ENCODE results near the gene PIEZO2. TPM values are rescaled to one million over a fixed set of nuclear protein-coding genes. Genes with fewer than 3 reads are reported as not detected.
A peak's percentile ranks its signal among the peaks of the same experiment; 100 is the strongest.

Gene PIEZO2
- total RNA-seq, 6 donors from 2014 or later: 6.5 to 37.7 (median 7.8) TPM

DNA sequence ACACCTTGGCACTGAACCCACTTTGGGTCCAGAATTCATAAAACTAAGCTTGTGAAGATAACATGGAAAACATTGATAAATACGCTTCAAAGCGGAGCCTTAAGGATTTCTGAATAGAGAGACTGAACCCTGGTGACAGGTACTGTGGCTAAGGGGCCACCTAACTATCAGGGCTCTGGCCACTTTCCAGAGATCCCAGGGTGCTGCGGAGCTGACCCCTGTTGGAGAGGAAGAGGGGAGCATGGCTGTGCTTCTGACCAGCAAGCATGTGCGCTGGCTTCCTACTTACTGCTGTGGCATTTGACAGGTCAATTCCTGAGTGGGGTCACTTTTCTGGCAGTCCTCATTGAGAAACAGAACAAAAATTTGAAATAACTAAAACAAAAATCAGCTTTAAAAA lies 395.2 kb downstream of the PIEZO2 start:
- H3K4me1 ChIP-seq: no peaks in the 10 kb centered on the region
- DNase-seq (no peak), ATAC-seq (ENCODE audit: low FRiP score in 2 of 2) (no peak)
- no peaks in the 10 kb centered on the region for H3K36me3 ChIP-seq
- no peak overlapping the region for H3K4me3 ChIP-seq
- H3K27me3 ChIP-seq: no peaks in the 10 kb centered on the region
- TF ChIP-seq EP300 (IDR thresholded peaks at IDR 0.05) (no peak), POLR2AphosphoS5 (IDR thresholded peaks at IDR 0.05) (no peak), POLR2A (IDR thresholded peaks at IDR 0.05) (no peak)
- TF ChIP-seq, protein P1, sequence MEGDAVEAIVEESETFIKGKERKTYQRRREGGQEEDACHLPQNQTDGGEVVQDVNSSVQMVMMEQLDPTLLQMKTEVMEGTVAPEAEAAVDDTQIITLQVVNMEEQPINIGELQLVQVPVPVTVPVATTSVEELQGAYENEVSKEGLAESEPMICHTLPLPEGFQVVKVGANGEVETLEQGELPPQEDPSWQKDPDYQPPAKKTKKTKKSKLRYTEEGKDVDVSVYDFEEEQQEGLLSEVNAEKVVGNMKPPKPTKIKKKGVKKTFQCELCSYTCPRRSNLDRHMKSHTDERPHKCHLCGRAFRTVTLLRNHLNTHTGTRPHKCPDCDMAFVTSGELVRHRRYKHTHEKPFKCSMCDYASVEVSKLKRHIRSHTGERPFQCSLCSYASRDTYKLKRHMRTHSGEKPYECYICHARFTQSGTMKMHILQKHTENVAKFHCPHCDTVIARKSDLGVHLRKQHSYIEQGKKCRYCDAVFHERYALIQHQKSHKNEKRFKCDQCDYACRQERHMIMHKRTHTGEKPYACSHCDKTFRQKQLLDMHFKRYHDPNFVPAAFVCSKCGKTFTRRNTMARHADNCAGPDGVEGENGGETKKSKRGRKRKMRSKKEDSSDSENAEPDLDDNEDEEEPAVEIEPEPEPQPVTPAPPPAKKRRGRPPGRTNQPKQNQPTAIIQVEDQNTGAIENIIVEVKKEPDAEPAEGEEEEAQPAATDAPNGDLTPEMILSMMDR (IDR thresholded peaks at IDR 0.05): no peak
- no peaks in the 10 kb centered on the region for H3K9me3 ChIP-seq
- WGBS, 2 donors: 85 to 95% methylated on average over 4 of the region's 4 CpGs
- H3K27ac ChIP-seq: no peak overlapping the region

DNA sequence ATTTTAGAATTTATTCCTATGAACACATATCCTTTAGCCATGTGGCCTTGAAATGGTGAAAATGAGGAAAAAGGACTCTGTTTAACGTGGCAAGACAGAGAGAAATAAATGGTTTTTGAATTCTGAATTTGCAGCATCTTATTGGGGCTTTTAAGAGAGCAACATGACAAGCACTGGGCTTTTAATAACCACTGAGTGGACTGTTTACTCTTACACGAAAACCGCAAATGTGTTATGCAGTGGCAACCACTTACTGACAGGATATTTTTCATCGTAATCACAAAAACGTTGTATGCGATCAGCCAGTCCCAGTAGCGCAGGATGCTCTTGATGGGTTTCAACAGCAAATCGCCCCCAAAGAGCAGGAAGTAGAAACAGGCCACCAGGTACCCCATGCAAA lies 397.0 kb downstream of the PIEZO2 start:
- no peak overlapping the region for H3K4me3 ChIP-seq
- no peak for DNase-seq
- H3K36me3 ChIP-seq: no peaks in the 10 kb centered on the region
- H3K27ac ChIP-seq: no peak overlapping the region
- no peaks in the 10 kb centered on the region for H3K27me3 ChIP-seq
- ATAC-seq (ENCODE audit: low FRiP score in 2 of 2): no peak
- 78 to 80% methylated on average over 8 of the region's 8 CpGs for WGBS, 2 donors
- no peak for TF ChIP-seq EP300 (IDR thresholded peaks at IDR 0.05)
- no peak for TF ChIP-seq POLR2A (IDR thresholded peaks at IDR 0.05)
- TF ChIP-seq, protein P1 (IDR thresholded peaks at IDR 0.05): no peak
- no peak for TF ChIP-seq POLR2AphosphoS5 (IDR thresholded peaks at IDR 0.05)
- H3K4me1 ChIP-seq: no peaks in the 10 kb centered on the region
- H3K9me3 ChIP-seq: no peaks in the 10 kb centered on the region

DNA sequence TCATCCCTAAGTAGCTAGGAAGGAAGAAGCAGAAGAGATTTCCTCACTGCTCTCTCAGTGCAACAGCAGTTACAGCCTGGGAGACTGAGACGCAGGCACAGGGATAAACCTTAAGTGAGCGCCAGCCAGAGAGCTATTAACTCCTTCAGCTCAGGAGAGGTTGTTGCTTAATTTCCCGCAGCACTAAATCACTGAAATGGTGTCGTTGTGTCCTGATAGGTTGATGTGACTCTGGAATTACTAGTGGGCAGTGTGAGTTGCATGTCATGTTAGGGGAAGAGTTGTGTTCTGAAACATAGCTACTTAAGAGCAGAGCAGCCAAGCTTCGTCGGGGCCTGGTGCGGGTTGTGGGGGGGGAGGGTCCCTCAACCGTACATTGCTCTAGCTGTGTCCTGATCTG lies 397.7 kb downstream of the PIEZO2 start:
- Histone ChIP-seq H3K36me3 (no peaks in the 10 kb centered on the region), H3K9me3 (no peaks in the 10 kb centered on the region), H3K4me1 (no peaks in the 10 kb centered on the region), H3K27ac (no peak overlapping the region), H3K27me3 (no peaks in the 10 kb centered on the region), H3K4me3 (no peak overlapping the region)
- ATAC-seq (ENCODE audit: low FRiP score in 2 of 2) (no peak), DNase-seq (peak in 1 of 2 donors; percentile 21)
- 57 to 63% methylated on average over 8 of the region's 8 CpGs for WGBS, 2 donors
- TF ChIP-seq EP300 (IDR thresholded peaks at IDR 0.05): no peak
- no peak for TF ChIP-seq POLR2A (IDR thresholded peaks at IDR 0.05)
- TF ChIP-seq, protein P1 (IDR thresholded peaks at IDR 0.05): no peak
- TF ChIP-seq POLR2AphosphoS5 (IDR thresholded peaks at IDR 0.05): no peak

DNA sequence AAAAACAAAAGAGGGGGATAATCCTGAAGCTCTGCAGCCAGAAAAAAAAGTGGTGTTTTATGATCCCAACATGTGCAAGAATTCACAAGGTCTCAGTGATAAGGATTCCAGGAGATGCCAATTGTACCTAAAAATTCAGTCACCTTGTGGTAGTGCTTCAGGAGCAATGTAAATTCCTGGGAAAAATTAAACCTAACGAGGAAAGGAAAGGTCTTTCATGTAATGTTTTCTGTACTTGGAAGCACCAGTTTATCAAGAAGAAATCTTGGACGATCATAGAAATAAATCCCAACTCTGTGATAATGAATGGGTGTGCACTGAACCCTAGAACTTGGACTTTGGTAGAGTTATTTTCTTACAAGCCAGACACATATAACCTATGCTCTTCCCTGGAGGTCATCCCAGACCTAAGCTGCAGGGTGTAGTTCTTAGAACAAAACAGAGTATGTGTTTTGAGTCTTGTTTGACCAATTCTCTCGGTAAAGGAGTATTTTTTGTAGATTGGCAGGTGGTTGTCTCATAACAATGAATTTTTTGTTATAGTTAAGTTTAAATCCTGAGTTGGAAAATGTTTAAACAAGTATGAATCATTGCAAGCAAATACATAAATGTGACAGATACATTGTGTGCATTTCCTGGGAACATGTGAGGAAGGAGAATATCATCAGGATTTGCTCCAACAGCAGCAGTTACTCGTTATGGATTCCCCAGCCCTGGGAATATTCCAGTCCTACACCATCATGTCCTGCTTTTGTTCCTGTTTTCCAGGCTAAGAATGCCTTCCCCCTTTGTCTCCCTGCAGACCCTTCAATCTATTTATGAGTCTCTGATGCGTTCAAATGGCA lies 399.0 kb downstream of the PIEZO2 start:
- H3K36me3 ChIP-seq: no peaks in the 10 kb centered on the region
- DNase-seq (no peak), ATAC-seq (ENCODE audit: low FRiP score in 2 of 2) (no peak)
- no peak for TF ChIP-seq POLR2A (IDR thresholded peaks at IDR 0.05)
- TF ChIP-seq POLR2AphosphoS5 (IDR thresholded peaks at IDR 0.05): no peak
- TF ChIP-seq EP300 (IDR thresholded peaks at IDR 0.05): no peak
- TF ChIP-seq, protein P1 (IDR thresholded peaks at IDR 0.05): no peak
- H3K4me1 ChIP-seq: no peaks in the 10 kb centered on the region
- H3K27ac ChIP-seq: no peak overlapping the region
- no peaks in the 10 kb centered on the region for H3K9me3 ChIP-seq
- 55 to 57% methylated on average over 5 of the region's 5 CpGs for WGBS, 2 donors
- no peak overlapping the region for H3K4me3 ChIP-seq
- no peaks in the 10 kb centered on the region for H3K27me3 ChIP-seq

DNA sequence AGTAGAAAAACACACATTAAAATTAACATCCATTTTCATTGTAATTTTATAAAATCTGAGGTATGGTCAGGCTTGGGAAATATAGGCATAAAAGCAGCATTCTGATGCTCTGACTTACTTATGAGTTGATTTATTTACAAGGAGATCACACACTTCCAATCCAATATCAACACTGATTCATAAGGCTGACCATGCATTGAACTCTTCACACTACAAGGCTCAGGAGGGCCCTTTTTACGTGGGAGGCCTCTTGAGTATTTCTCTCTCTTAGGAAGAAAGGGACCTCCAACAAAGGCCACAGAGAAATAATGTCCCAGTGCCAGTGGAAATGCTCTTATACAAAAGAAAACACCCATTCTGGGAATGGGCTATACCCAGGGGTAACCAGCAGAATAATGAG lies 400.7 kb downstream of the PIEZO2 start:
- TF ChIP-seq POLR2A (IDR thresholded peaks at IDR 0.05): no peak
- TF ChIP-seq, protein P1 (IDR thresholded peaks at IDR 0.05): no peak
- Histone ChIP-seq H3K9me3 (no peaks in the 10 kb centered on the region), H3K27ac (no peak overlapping the region), H3K27me3 (no peaks in the 10 kb centered on the region), H3K4me3 (no peak overlapping the region), H3K4me1 (no peaks in the 10 kb centered on the region), H3K36me3 (no peaks in the 10 kb centered on the region)
- 77 to 80% methylated on average over 1 of the region's 1 CpG for WGBS, 2 donors
- DNase-seq (no peak), ATAC-seq (ENCODE audit: low FRiP score in 2 of 2) (no peak)

All from upper lobe of left lung (tissue), 6 donors.